Testis (tissue), 3 donors: ENCODE results near the gene RASGRF1. TPM values are rescaled to one million over a fixed set of nuclear protein-coding genes. Genes with fewer than 3 reads are reported as not detected.

Source experiments
- DNase-seq: peaks from one replicate; pipeline ENCODE4 v3.0.0-alpha.2; 2019
- H3K27ac ChIP-seq, 2 donors: fragments of 200-600 bp; sonication (generic); one replicate each; pipeline ENCODE4 v1.5.1; 2019
- H3K27me3 ChIP-seq: fragments of 200-600 bp; sonication (generic); one replicate; pipeline ENCODE4 v1.5.1; 2019
- H3K36me3 ChIP-seq: fragments of 200-600 bp; sonication (generic); one replicate; pipeline ENCODE4 v1.5.1; 2017; ENCODE audit warnings: low read depth; ENCODE audit errors: missing control alignments
- H3K4me1 ChIP-seq: fragments of 200-600 bp; sonication (generic); one replicate; pipeline ENCODE4 v1.5.1; 2019
- H3K4me3 ChIP-seq, 2 donors: fragments of 200-600 bp; sonication (generic); one replicate each; pipeline ENCODE4 v1.5.1; 2017 to 2019
- H3K9me3 ChIP-seq: fragments of 200-600 bp; sonication (generic); one replicate; pipeline ENCODE4 v1.5.1; 2017
- CTCF ChIP-seq, 3 experiments: fragments of 450-650 bp in 2 of 3; fragments of 200-600 bp in 1 of 3; sonication (generic) in 1 of 3; IDR thresholded peaks; one replicate each; pipeline ENCODE4 v1.5.1; 2016 to 2019; ENCODE audit warnings: antibody characterized with exemption in 3 of 3, mild to moderate bottlenecking in 2 of 3, moderate library complexity in 1 of 3
- POLR2A ChIP-seq: fragments of 450-650 bp; IDR thresholded peaks from one replicate; pipeline ENCODE4 v1.6.1; 2017; ENCODE audit warnings: antibody characterized with exemption, mild to moderate bottlenecking, moderate library complexity
- WGBS, 2 donors: methylation state at CpG; one replicate each; pipeline ENCODE4 v1.1.5; 2018; 5-methylcytosine and 5-hydroxymethylcytosine counted together
- intact Hi-C: fragments of 100-400 bp; cut with DNase I; formaldehyde crosslinking; loops from one replicate; pipeline ENCODE4 v1.15.1; 2023; ENCODE audit warnings: low total_unique reads
- polyA plus RNA-seq: library from polyadenylated mRNA; stranded (reverse); fragments of 350-450 nt; fragmentation: Illumina TruSeq; extraction: RNeasy Lipid Tissue Mini Kit (QIAGEN cat#74804); gene quantifications from one replicate; pipeline ENCODE4 v1.2.3, GENCODE V29; 2014; ENCODE audit warnings: low read depth, low replicate concordance; ENCODE audit not compliant: insufficient read depth
- total RNA-seq, 2 donors: library from RNA; depleted of rRNA; stranded (reverse); fragments of >200 nt; gene quantifications; one replicate each; pipeline ENCODE4 v1.2.3, GENCODE V29; 2016

RASGRF1 gene
- total and polyA plus RNA-seq, 3 donors from 2014 or later, result 2.6 to 3.3 (median 3.1) TPM

GRCh38 chr15:79042213-79042928 lies 48.2 kb downstream of the RASGRF1 start:
- no peaks in the 10 kb centered on the region for H3K9me3 ChIP-seq
- H3K36me3 ChIP-seq, result no peaks in the 10 kb centered on the region
- 69 to 76% methylated on average over 2 of the region's 2 CpGs for WGBS, 2 donors
- no peaks in the 10 kb centered on the region for H3K4me1 ChIP-seq
- no peak overlapping the region for H3K4me3 ChIP-seq
- TF ChIP-seq POLR2A, result no peak
- H3K27ac ChIP-seq, result no peak overlapping the region
- no peaks in the 10 kb centered on the region for H3K27me3 ChIP-seq
- intact Hi-C loops, result no loop called here
- no peak for DNase-seq

GRCh38 chr15:79041601-79042168 lies 48.9 kb downstream of the RASGRF1 start:
- TF ChIP-seq CTCF (IDR thresholded peaks at IDR 0.05), result no peak
- no peak for TF ChIP-seq POLR2A
- no peaks in the 10 kb centered on the region for H3K36me3 ChIP-seq
- 86 to 94% methylated on average over 4 of the region's 4 CpGs for WGBS, 2 donors
- no peaks in the 10 kb centered on the region for H3K27me3 ChIP-seq
- H3K9me3 ChIP-seq, result no peaks in the 10 kb centered on the region
- no peak overlapping the region for H3K4me3 ChIP-seq
- no peaks in the 10 kb centered on the region for H3K4me1 ChIP-seq
- H3K27ac ChIP-seq, result no peak overlapping the region
- DNase-seq, result no peak
- intact Hi-C loops, result no loop called here

- Histone ChIP-seq H3K36me3 (no peaks in the 10 kb centered on the region), H3K27me3 (no peaks in the 10 kb centered on the region), H3K4me3 (no peak overlapping the region), H3K4me1 (no peaks in the 10 kb centered on the region), H3K9me3 (no peaks in the 10 kb centered on the region), H3K27ac (no peak overlapping the region)
- no peak for TF ChIP-seq CTCF (IDR thresholded peaks at IDR 0.05)
- TF ChIP-seq POLR2A, result no peak
- no peak for DNase-seq
- 95 to 100% methylated on average over 1 of the region's 1 CpG for WGBS, 2 donors
- intact Hi-C loops, result no loop called here
Measured at GRCh38 chr15:79037848-79038247, 52.7 kb downstream of the RASGRF1 start.

GRCh38 chr15:79036323-79036722 lies 54.3 kb downstream of the RASGRF1 start:
- no peaks in the 10 kb centered on the region for H3K9me3 ChIP-seq
- H3K4me3 ChIP-seq, result no peak overlapping the region
- H3K36me3 ChIP-seq, result no peaks in the 10 kb centered on the region
- no peak for DNase-seq
- intact Hi-C loops, result no loop called here
- 52 to 76% methylated on average over 3 to 4 of the region's 4 CpGs for WGBS, 2 donors
- no peak overlapping the region for H3K27ac ChIP-seq
- H3K4me1 ChIP-seq, result no peaks in the 10 kb centered on the region
- no peak for TF ChIP-seq POLR2A
- no peak for TF ChIP-seq CTCF (IDR thresholded peaks at IDR 0.05)
- no peaks in the 10 kb centered on the region for H3K27me3 ChIP-seq

GRCh38 chr15:79035814-79036213 lies 54.8 kb downstream of the RASGRF1 start:
- no peak overlapping the region for H3K27ac ChIP-seq
- 26 to 45% methylated on average over 6 to 18 of the region's 18 CpGs for WGBS, 2 donors
- no peak for DNase-seq
- TF ChIP-seq CTCF (IDR thresholded peaks at IDR 0.05), result no peak
- TF ChIP-seq POLR2A, result no peak
- no peaks in the 10 kb centered on the region for H3K4me1 ChIP-seq
- no peak overlapping the region for H3K4me3 ChIP-seq
- no peaks in the 10 kb centered on the region for H3K36me3 ChIP-seq
- no peaks in the 10 kb centered on the region for H3K9me3 ChIP-seq
- no peaks in the 10 kb centered on the region for H3K27me3 ChIP-seq
- intact Hi-C loops, result no loop called here
